Measurements from ENCODE around the gene KLHL14. TPM values are rescaled to one million over a fixed set of nuclear protein-coding genes. Genes with fewer than 3 reads are reported as not detected.

The KLHL14 gene
- total RNA-seq, 1 donor from 2014 or later = not detected

- intact Hi-C loops (cut with micrococcal nuclease) = loop anchor here (10.0 kb wide), 1 partner anchor 796 kb away; the partner anchor contains the start of gene ASXL3
- H3K27ac Mint-ChIP-seq = no peak overlapping the region
- no peaks in the 10 kb centered on the region for H3K36me3 Mint-ChIP-seq (ENCODE audit: low read depth)
These were observed 6.2 kb upstream of the KLHL14 start for GRCh38 chr18:32779010-32779409.

GRCh38 chr18:32777049-32777448 lies 4.2 kb upstream of the KLHL14 start:
- no peak overlapping the region for H3K27ac Mint-ChIP-seq
- no peaks in the 10 kb centered on the region for H3K36me3 Mint-ChIP-seq (ENCODE audit: low read depth)
- no peak for DNase-seq (ENCODE audit: low spot score)
- intact Hi-C loops (cut with micrococcal nuclease) = loop anchor here (10.0 kb wide), 1 partner anchor 798 kb away; the partner anchor contains the start of gene ASXL3
- H3K4me1 Mint-ChIP-seq (ENCODE audit: low read depth) = no peaks in the 10 kb centered on the region
- H3K27me3 Mint-ChIP-seq (ENCODE audit: low read depth) = peaks cover 23% of the 10 kb centered on the region
- no peak overlapping the region for H3K4me3 Mint-ChIP-seq (ENCODE audit: low read depth)
- H3K9me3 Mint-ChIP-seq = no peaks in the 10 kb centered on the region

More at GRCh38 chr18:32779010-32779409, 6.2 kb upstream of the KLHL14 start:
- DNase-seq (ENCODE audit: low spot score) = no peak
- Mint-ChIP-seq H3K4me1 (ENCODE audit: low read depth) (no peaks in the 10 kb centered on the region), H3K4me3 (ENCODE audit: low read depth) (no peak overlapping the region), H3K27me3 (ENCODE audit: low read depth) (peaks cover 8% of the 10 kb centered on the region), H3K9me3 (no peaks in the 10 kb centered on the region)

GRCh38 chr18:32776561-32776960 lies 3.7 kb upstream of the KLHL14 start:
- no peaks in the 10 kb centered on the region for H3K4me1 Mint-ChIP-seq (ENCODE audit: low read depth)
- no peak for DNase-seq (ENCODE audit: low spot score)
- no peaks in the 10 kb centered on the region for H3K36me3 Mint-ChIP-seq (ENCODE audit: low read depth)
- no peak overlapping the region for H3K4me3 Mint-ChIP-seq (ENCODE audit: low read depth)
- intact Hi-C loops (cut with micrococcal nuclease) = loop anchor here (10.0 kb wide), 1 partner anchor 798 kb away; the partner anchor contains the start of gene ASXL3
- no peaks in the 10 kb centered on the region for H3K9me3 Mint-ChIP-seq
- H3K27ac Mint-ChIP-seq = no peak overlapping the region
- peaks cover 23% of the 10 kb centered on the region for H3K27me3 Mint-ChIP-seq (ENCODE audit: low read depth)

GRCh38 chr18:32775628-32776027 lies 2.8 kb upstream of the KLHL14 start:
- no peaks in the 10 kb centered on the region for H3K9me3 Mint-ChIP-seq
- H3K27ac Mint-ChIP-seq = no peak overlapping the region
- H3K27me3 Mint-ChIP-seq (ENCODE audit: low read depth) = peaks cover 32% of the 10 kb centered on the region
- H3K4me3 Mint-ChIP-seq (ENCODE audit: low read depth) = no peak overlapping the region
- DNase-seq (ENCODE audit: low spot score) = no peak
- no peaks in the 10 kb centered on the region for H3K4me1 Mint-ChIP-seq (ENCODE audit: low read depth)
- no peaks in the 10 kb centered on the region for H3K36me3 Mint-ChIP-seq (ENCODE audit: low read depth)
- intact Hi-C loops (cut with micrococcal nuclease) = loop anchor here (10.0 kb wide), 1 partner anchor 799 kb away; the partner anchor contains the start of gene ASXL3

GRCh38 chr18:32773382-32773712 lies 524 bp upstream of the KLHL14 start:
- peaks cover 48% of the 10 kb centered on the region for H3K27me3 Mint-ChIP-seq (ENCODE audit: low read depth)
- no peaks in the 10 kb centered on the region for H3K36me3 Mint-ChIP-seq (ENCODE audit: low read depth)
- no peaks in the 10 kb centered on the region for H3K4me1 Mint-ChIP-seq (ENCODE audit: low read depth)
- DNase-seq (ENCODE audit: low spot score) = no peak
- H3K27ac Mint-ChIP-seq = no peak overlapping the region
- no peaks in the 10 kb centered on the region for H3K9me3 Mint-ChIP-seq
- H3K4me3 Mint-ChIP-seq (ENCODE audit: low read depth) = no peak overlapping the region
- intact Hi-C loops (cut with micrococcal nuclease) = loop anchor here (10.0 kb wide), 1 partner anchor 801 kb away; the partner anchor contains the start of gene ASXL3

GRCh38 chr18:32771871-32772580 lies 797 bp downstream of the KLHL14 start:
- H3K36me3 Mint-ChIP-seq (ENCODE audit: low read depth) = no peaks in the 10 kb centered on the region
- no peak overlapping the region for H3K4me3 Mint-ChIP-seq (ENCODE audit: low read depth)
- DNase-seq (ENCODE audit: low spot score) = no peak
- H3K27ac Mint-ChIP-seq = no peak overlapping the region
- intact Hi-C loops (cut with micrococcal nuclease) = loop anchor here (10.0 kb wide), 1 partner anchor 803 kb away; the partner anchor contains the start of gene ASXL3
- peaks cover 52% of the 10 kb centered on the region for H3K27me3 Mint-ChIP-seq (ENCODE audit: low read depth)
- no peaks in the 10 kb centered on the region for H3K4me1 Mint-ChIP-seq (ENCODE audit: low read depth)
- no peaks in the 10 kb centered on the region for H3K9me3 Mint-ChIP-seq

- H3K27me3 Mint-ChIP-seq (ENCODE audit: low read depth) = peaks cover 54% of the 10 kb centered on the region
- H3K4me3 Mint-ChIP-seq (ENCODE audit: low read depth) = no peak overlapping the region
- no peak overlapping the region for H3K27ac Mint-ChIP-seq
- intact Hi-C loops (cut with micrococcal nuclease) = loop anchor here (10.0 kb wide), 1 partner anchor 804 kb away; the partner anchor contains the start of gene ASXL3
- no peaks in the 10 kb centered on the region for H3K4me1 Mint-ChIP-seq (ENCODE audit: low read depth)
- H3K9me3 Mint-ChIP-seq = no peaks in the 10 kb centered on the region
- no peak for DNase-seq (ENCODE audit: low spot score)
- no peaks in the 10 kb centered on the region for H3K36me3 Mint-ChIP-seq (ENCODE audit: low read depth)
These were observed 1.6 kb downstream of the KLHL14 start for GRCh38 chr18:32771169-32771751.

GRCh38 chr18:32770666-32771168 lies 2.1 kb downstream of the KLHL14 start:
- intact Hi-C loops (cut with micrococcal nuclease) = loop anchor here (10.0 kb wide), 1 partner anchor 804 kb away; the partner anchor contains the start of gene ASXL3
- Mint-ChIP-seq H3K36me3 (ENCODE audit: low read depth) (no peaks in the 10 kb centered on the region), H3K4me3 (ENCODE audit: low read depth) (no peak overlapping the region)

GRCh38 chr18:32770054-32770665 lies 2.7 kb downstream of the KLHL14 start:
- Mint-ChIP-seq H3K27ac (no peak overlapping the region), H3K4me1 (ENCODE audit: low read depth) (no peaks in the 10 kb centered on the region), H3K9me3 (no peaks in the 10 kb centered on the region), H3K36me3 (ENCODE audit: low read depth) (no peaks in the 10 kb centered on the region), H3K4me3 (ENCODE audit: low read depth) (no peak overlapping the region), H3K27me3 (ENCODE audit: low read depth) (peaks cover 54% of the 10 kb centered on the region)
- DNase-seq (ENCODE audit: low spot score) = no peak
- intact Hi-C loops (cut with micrococcal nuclease) = loop anchor here (10.0 kb wide), 1 partner anchor 805 kb away; the partner anchor contains the start of gene ASXL3

More at GRCh38 chr18:32770666-32771168, 2.1 kb downstream of the KLHL14 start:
- no peaks in the 10 kb centered on the region for H3K4me1 Mint-ChIP-seq (ENCODE audit: low read depth)
- H3K27me3 Mint-ChIP-seq (ENCODE audit: low read depth) = peaks cover 54% of the 10 kb centered on the region
- H3K9me3 Mint-ChIP-seq = no peaks in the 10 kb centered on the region
- DNase-seq (ENCODE audit: low spot score) = no peak
- no peak overlapping the region for H3K27ac Mint-ChIP-seq

GRCh38 chr18:32769586-32770053 lies 3.2 kb downstream of the KLHL14 start:
- H3K27me3 Mint-ChIP-seq (ENCODE audit: low read depth) = peaks cover 53% of the 10 kb centered on the region
- H3K4me3 Mint-ChIP-seq (ENCODE audit: low read depth) = no peak overlapping the region
- no peak overlapping the region for H3K27ac Mint-ChIP-seq
- H3K36me3 Mint-ChIP-seq (ENCODE audit: low read depth) = no peaks in the 10 kb centered on the region
- no peaks in the 10 kb centered on the region for H3K9me3 Mint-ChIP-seq
- no peaks in the 10 kb centered on the region for H3K4me1 Mint-ChIP-seq (ENCODE audit: low read depth)
- intact Hi-C loops (cut with micrococcal nuclease) = loop anchor here (10.0 kb wide), 1 partner anchor 805 kb away; the partner anchor contains the start of gene ASXL3
- DNase-seq (ENCODE audit: low spot score) = no peak

GRCh38 chr18:32769071-32769585 lies 3.7 kb downstream of the KLHL14 start:
- H3K4me1 Mint-ChIP-seq (ENCODE audit: low read depth) = no peaks in the 10 kb centered on the region
- H3K36me3 Mint-ChIP-seq (ENCODE audit: low read depth) = no peaks in the 10 kb centered on the region
- no peak overlapping the region for H3K27ac Mint-ChIP-seq
- DNase-seq (ENCODE audit: low spot score) = no peak
- intact Hi-C loops (cut with micrococcal nuclease) = no loop called here
- peaks cover 48% of the 10 kb centered on the region for H3K27me3 Mint-ChIP-seq (ENCODE audit: low read depth)
- H3K9me3 Mint-ChIP-seq = no peaks in the 10 kb centered on the region
- H3K4me3 Mint-ChIP-seq (ENCODE audit: low read depth) = no peak overlapping the region

- H3K27me3 Mint-ChIP-seq (ENCODE audit: low read depth) = peaks cover 33% of the 10 kb centered on the region
- no peak overlapping the region for H3K4me3 Mint-ChIP-seq (ENCODE audit: low read depth)
- H3K9me3 Mint-ChIP-seq = no peaks in the 10 kb centered on the region
- no peak overlapping the region for H3K27ac Mint-ChIP-seq
- DNase-seq (ENCODE audit: low spot score) = no peak
- H3K4me1 Mint-ChIP-seq (ENCODE audit: low read depth) = no peaks in the 10 kb centered on the region
- H3K36me3 Mint-ChIP-seq (ENCODE audit: low read depth) = no peaks in the 10 kb centered on the region
- intact Hi-C loops (cut with micrococcal nuclease) = no loop called here
These were observed 5.4 kb downstream of the KLHL14 start for GRCh38 chr18:32767400-32767799.
